Tibial nerve (tissue), 4 donors: ENCODE results near the gene POLR2M. TPM values are rescaled to one million over a fixed set of nuclear protein-coding genes. Genes with fewer than 3 reads are reported as not detected.

Experiments used
- DNase-seq, 2 donors: peaks; one replicate each; pipeline ENCODE4 v3.0.0-alpha.2; 2019; ENCODE audit warnings: low spot score in 2 of 2
- H3K27ac ChIP-seq, 4 donors: fragments of 200-600 bp; sonication (generic) in 3 of 4; one replicate each; pipeline ENCODE4 v1.5.1; 2017 to 2019; ENCODE audit warnings: mild to moderate bottlenecking in 1 of 4
- H3K27me3 ChIP-seq, 2 donors: fragments of 200-600 bp; sonication (generic) in 1 of 2; one replicate each; pipeline versions ENCODE4 v1.5.1 to v1.6.0; 2017 to 2019
- H3K36me3 ChIP-seq, 3 donors: fragments of 200-600 bp; sonication (generic); one replicate each; pipeline ENCODE4 v1.5.1; 2018 to 2019
- H3K4me1 ChIP-seq, 4 donors: fragments of 200-600 bp; sonication (generic) in 3 of 4; one replicate each; pipeline ENCODE4 v1.5.1; 2017 to 2019
- H3K4me3 ChIP-seq, 4 donors: fragments of 200-600 bp; sonication (generic) in 3 of 4; one replicate each; pipeline ENCODE4 v1.5.1; 2017 to 2019; ENCODE audit warnings: mild to moderate bottlenecking in 1 of 4, moderate library complexity in 1 of 4
- H3K9me3 ChIP-seq, 4 donors: fragments of 200-600 bp; sonication (generic) in 3 of 4; one replicate each; pipeline ENCODE4 v1.5.1; 2017 to 2019
- CTCF ChIP-seq, 5 experiments: fragments of 200-600 bp in 3 of 5; fragments of 450-650 bp in 2 of 5; sonication (generic) in 3 of 5; IDR thresholded peaks; one replicate each; pipeline ENCODE4 v1.5.1; 2016 to 2019; ENCODE audit warnings: antibody characterized with exemption in 5 of 5, mild to moderate bottlenecking in 3 of 5, moderate library complexity in 2 of 5
- EP300 ChIP-seq, 2 donors: sonication (generic); formaldehyde crosslinking; IDR thresholded peaks; one replicate each; pipeline ENCODE4 v1.6.1; 2017; ENCODE audit warnings: antibody characterized with exemption in 2 of 2, mild to moderate bottlenecking in 1 of 2
- POLR2A ChIP-seq, 2 donors: fragments of 450-650 bp; IDR thresholded peaks; one replicate each; pipeline ENCODE4 v1.6.1; 2017; ENCODE audit warnings: antibody characterized with exemption in 2 of 2, mild to moderate bottlenecking in 2 of 2, moderate library complexity in 2 of 2
- WGBS, 2 donors: methylation state at CpG; one replicate each; pipeline ENCODE4 v1.1.5; 2018; 5-methylcytosine and 5-hydroxymethylcytosine counted together
- total RNA-seq, 4 donors: library from RNA; depleted of rRNA; stranded (reverse); fragments of >200 nt; gene quantifications; one replicate each; pipeline ENCODE4 v1.1.0, GENCODE V29; 2016

POLR2M gene
- total RNA-seq, 4 donors from 2014 or later, result 32.7 to 643 (median 56.4) TPM

GRCh38 chr15:57683481-57683880 lies 23.0 kb upstream of the POLR2M start:
- no peaks in the 10 kb centered on the region for H3K36me3 ChIP-seq
- TF ChIP-seq CTCF (IDR thresholded peaks at IDR 0.05), result no peak
- TF ChIP-seq EP300 (IDR thresholded peaks at IDR 0.05), result no peak
- TF ChIP-seq POLR2A (IDR thresholded peaks at IDR 0.05), result no peak
- no peak for DNase-seq
- H3K4me1 ChIP-seq, result peaks cover 0 to 10% (median 0%) of the 10 kb centered on the region in 4 donors
- H3K27ac ChIP-seq, result no peak overlapping the region
- H3K27me3 ChIP-seq, result no peaks in the 10 kb centered on the region
- no peak overlapping the region for H3K4me3 ChIP-seq
- H3K9me3 ChIP-seq, result no peaks in the 10 kb centered on the region
- WGBS, 2 donors, result 86 to 87% methylated on average over 1 of the region's 1 CpG

- H3K4me1 ChIP-seq, result peaks cover 0 to 10% (median 0%) of the 10 kb centered on the region in 4 donors
- H3K27ac ChIP-seq, result no peak overlapping the region
- no peaks in the 10 kb centered on the region for H3K9me3 ChIP-seq
- no peak overlapping the region for H3K4me3 ChIP-seq
- DNase-seq, result no peak
- H3K27me3 ChIP-seq, result no peaks in the 10 kb centered on the region
- H3K36me3 ChIP-seq, result no peaks in the 10 kb centered on the region
- no peak for TF ChIP-seq CTCF (IDR thresholded peaks at IDR 0.05)
- TF ChIP-seq EP300 (IDR thresholded peaks at IDR 0.05), result no peak
- TF ChIP-seq POLR2A (IDR thresholded peaks at IDR 0.05), result no peak
- 73 to 76% methylated on average over 8 of the region's 8 CpGs for WGBS, 2 donors
Observed at GRCh38 chr15:57684491-57685151, 21.9 kb upstream of the POLR2M start.

GRCh38 chr15:57685306-57686095 lies 21.0 kb upstream of the POLR2M start:
- Histone ChIP-seq H3K9me3 (no peaks in the 10 kb centered on the region), H3K36me3 (no peaks in the 10 kb centered on the region), H3K27me3 (no peaks in the 10 kb centered on the region), H3K4me3 (no peak overlapping the region), H3K27ac (peak overlapping the region in 1 of 4 donors; percentile 28), H3K4me1 (peaks cover 0 to 2% (median 0%) of the 10 kb centered on the region in 4 donors)
- WGBS, 2 donors, result 65 to 74% methylated on average over 7 of the region's 7 CpGs
- TF ChIP-seq EP300 (IDR thresholded peaks at IDR 0.05), result no peak
- no peak for DNase-seq

GRCh38 chr15:57686657-57687056 lies 19.9 kb upstream of the POLR2M start:
- Histone ChIP-seq H3K4me3 (no peak overlapping the region), H3K27me3 (no peaks in the 10 kb centered on the region), H3K4me1 (no peaks in the 10 kb centered on the region), H3K27ac (no peak overlapping the region), H3K9me3 (no peaks in the 10 kb centered on the region), H3K36me3 (no peaks in the 10 kb centered on the region)
- TF ChIP-seq POLR2A (IDR thresholded peaks at IDR 0.05) (no peak), EP300 (IDR thresholded peaks at IDR 0.05) (no peak), CTCF (IDR thresholded peaks at IDR 0.05) (no peak)
- no peak for DNase-seq
- WGBS, 2 donors, result 68 to 81% methylated on average over 4 of the region's 4 CpGs

DNA sequence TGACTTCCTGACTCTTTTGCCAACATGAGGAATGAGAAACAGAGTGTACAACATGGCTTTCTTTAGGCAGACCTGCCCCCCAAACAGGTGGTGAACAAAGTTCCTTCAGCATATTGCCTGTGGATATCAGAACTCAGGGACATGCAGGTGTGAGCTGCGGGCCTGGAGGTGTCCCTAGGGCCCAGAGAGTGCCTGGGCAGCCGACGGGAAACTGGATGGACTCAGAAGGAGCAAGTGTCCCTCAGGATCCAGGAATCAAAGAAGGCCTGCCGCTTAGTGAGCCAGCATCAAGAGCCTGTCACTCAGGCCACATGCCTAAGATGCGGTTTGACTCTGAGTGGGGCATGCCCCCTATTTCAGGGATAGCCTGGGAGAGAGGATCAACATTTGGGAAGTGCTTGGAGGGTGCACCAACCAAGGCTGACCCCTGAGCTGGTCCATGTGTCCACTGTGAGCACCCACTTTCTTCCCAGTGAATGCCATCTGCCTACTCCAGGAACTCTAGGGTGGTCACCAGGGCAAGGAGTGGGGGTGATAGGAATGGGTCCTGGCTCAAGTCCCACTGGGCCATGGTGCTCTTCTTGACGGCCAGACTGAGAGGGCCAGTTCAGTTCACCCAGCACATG lies 16.1 kb upstream of the POLR2M start:
- H3K27me3 ChIP-seq, result no peaks in the 10 kb centered on the region
- peaks cover 0 to 6% (median 0%) of the 10 kb centered on the region in 4 donors for H3K4me1 ChIP-seq
- no peaks in the 10 kb centered on the region for H3K36me3 ChIP-seq
- no peak overlapping the region for H3K27ac ChIP-seq
- H3K4me3 ChIP-seq, result no peak overlapping the region
- TF ChIP-seq POLR2A (IDR thresholded peaks at IDR 0.05) (no peak), CTCF (IDR thresholded peaks at IDR 0.05) (no peak), EP300 (IDR thresholded peaks at IDR 0.05) (no peak)
- WGBS, 2 donors, result 79 to 89% methylated on average over 6 of the region's 6 CpGs
- no peaks in the 10 kb centered on the region for H3K9me3 ChIP-seq
- DNase-seq, result no peak
